HL-60 (cell line): ENCODE measurements around the gene GPR108.

Experiments used
- GABPA ChIP-seq: IDR thresholded peaks from 2 replicates; pipeline ENCODE4 v1.6.1; 2012; ENCODE audit warnings: low read depth
- TF ChIP-seq, protein P1 (sequence below): IDR thresholded peaks from one replicate; pipeline ENCODE4 v1.5.1; 2011; ENCODE audit warnings: low read length, control low read depth, inconsistent platforms; ENCODE audit not compliant: insufficient read depth

DNA sequence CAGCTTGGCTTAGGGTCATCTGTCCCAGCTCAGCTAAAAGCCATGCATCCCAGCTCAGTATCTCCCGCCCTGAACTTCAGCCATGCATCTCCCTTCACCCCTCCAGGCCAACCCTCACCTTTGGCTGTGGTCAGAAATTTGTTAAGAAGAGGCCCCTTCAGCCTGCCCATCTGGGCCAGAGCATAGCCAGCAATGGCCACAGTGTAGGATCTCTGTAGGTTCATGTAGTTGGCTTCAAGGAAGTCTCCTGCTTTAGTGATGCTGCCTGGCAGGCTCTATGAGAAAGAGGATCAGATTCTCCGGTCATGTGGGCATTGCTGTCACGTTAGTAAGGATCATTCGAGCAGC lies 50.8 kb downstream of the GPR108 start:
- TF ChIP-seq, protein P1, sequence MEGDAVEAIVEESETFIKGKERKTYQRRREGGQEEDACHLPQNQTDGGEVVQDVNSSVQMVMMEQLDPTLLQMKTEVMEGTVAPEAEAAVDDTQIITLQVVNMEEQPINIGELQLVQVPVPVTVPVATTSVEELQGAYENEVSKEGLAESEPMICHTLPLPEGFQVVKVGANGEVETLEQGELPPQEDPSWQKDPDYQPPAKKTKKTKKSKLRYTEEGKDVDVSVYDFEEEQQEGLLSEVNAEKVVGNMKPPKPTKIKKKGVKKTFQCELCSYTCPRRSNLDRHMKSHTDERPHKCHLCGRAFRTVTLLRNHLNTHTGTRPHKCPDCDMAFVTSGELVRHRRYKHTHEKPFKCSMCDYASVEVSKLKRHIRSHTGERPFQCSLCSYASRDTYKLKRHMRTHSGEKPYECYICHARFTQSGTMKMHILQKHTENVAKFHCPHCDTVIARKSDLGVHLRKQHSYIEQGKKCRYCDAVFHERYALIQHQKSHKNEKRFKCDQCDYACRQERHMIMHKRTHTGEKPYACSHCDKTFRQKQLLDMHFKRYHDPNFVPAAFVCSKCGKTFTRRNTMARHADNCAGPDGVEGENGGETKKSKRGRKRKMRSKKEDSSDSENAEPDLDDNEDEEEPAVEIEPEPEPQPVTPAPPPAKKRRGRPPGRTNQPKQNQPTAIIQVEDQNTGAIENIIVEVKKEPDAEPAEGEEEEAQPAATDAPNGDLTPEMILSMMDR: no peak
- no peak for TF ChIP-seq GABPA
